Ectodermal cell (in vitro differentiated cells): ENCODE results near the gene MBNL2.

ENCODE experiments used
- H3K27ac ChIP-seq: 2 replicates; pipeline ENCODE4 v1.7.0; 2013; ENCODE audit warnings: mild to moderate bottlenecking, low read depth, low read length; ENCODE audit not compliant: insufficient read depth, poor library complexity, severe bottlenecking
- H3K27me3 ChIP-seq: 2 replicates; pipeline ENCODE4 v1.7.0; 2013; ENCODE audit warnings: mild to moderate bottlenecking, low read length; ENCODE audit not compliant: insufficient read depth, control insufficient read depth, poor library complexity, severe bottlenecking
- H3K36me3 ChIP-seq: one replicate; pipeline ENCODE4 v1.7.0; 2013; ENCODE audit warnings: low read length; ENCODE audit not compliant: control insufficient read depth, insufficient read depth
- H3K4me1 ChIP-seq: one replicate; pipeline ENCODE4 v1.7.0; 2013; ENCODE audit warnings: low read length; ENCODE audit not compliant: control insufficient read depth, insufficient read depth
- H3K4me3 ChIP-seq: 2 replicates; pipeline ENCODE4 v1.7.0; 2013; ENCODE audit warnings: low read depth, low read length, control low read depth; ENCODE audit not compliant: insufficient read depth
- H3K9me3 ChIP-seq: 2 replicates; pipeline ENCODE4 v1.7.0; 2013; ENCODE audit warnings: mild to moderate bottlenecking, low read length, moderate library complexity; ENCODE audit not compliant: control insufficient read depth
- WGBS, 2 experiments: methylation state at CpG; one replicate each; pipeline ENCODE4 v1.1.7; 2013; ENCODE audit warnings: missing lambda C conversion rate in 2 of 2; 5-methylcytosine and 5-hydroxymethylcytosine counted together

The MBNL2 gene

DNA sequence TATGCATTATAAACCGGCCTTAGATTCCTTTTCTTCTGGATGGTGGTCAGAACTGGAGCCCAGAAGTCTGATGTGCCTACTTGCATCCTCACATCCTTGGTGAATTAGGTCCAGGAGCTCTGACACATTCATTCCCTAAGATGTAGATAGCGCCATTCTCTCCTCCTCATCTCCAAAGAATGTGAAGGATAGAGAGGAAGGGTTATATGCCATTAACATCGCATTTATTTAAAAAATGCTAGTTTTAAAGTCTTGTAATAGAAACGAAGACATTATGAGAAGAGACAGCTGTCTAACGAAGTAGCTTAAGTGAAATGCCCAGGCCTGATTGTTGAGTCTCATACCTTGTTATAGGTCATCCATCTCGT is 9.7 kb downstream of the MBNL2 start:
- WGBS, 2 experiments, result 86 to 89% methylated on average over 4 to 6 of the region's 6 CpGs
- Histone ChIP-seq H3K4me3 (no peak overlapping the region), H3K36me3 (no peaks in the 10 kb centered on the region), H3K27ac (no peak overlapping the region), H3K9me3 (no peaks in the 10 kb centered on the region), H3K27me3 (peaks cover 31% of the 10 kb centered on the region), H3K4me1 (peaks cover 9% of the 10 kb centered on the region)

DNA sequence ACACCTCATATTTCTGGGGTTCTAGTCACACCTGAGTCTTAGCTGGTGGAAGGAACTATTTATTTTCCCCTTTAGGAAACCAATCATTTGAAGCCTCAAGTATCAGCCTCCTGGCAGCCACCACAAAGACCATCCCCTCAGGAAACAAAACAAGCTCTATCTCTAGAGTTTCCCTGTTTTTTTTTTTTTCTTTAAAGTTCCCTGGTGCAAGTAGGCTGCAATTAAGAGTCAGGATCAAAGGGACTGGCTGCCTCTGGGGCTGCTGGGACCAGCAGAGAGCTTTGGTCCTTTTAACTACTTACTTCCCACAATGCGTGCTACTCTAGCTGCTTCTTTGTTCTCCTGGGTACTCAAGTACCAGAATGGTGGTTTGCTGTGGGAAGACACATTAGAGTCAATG is 11.4 kb downstream of the MBNL2 start:
- H3K36me3 ChIP-seq, result no peaks in the 10 kb centered on the region
- peaks cover 7% of the 10 kb centered on the region for H3K4me1 ChIP-seq
- H3K4me3 ChIP-seq, result no peak overlapping the region
- H3K9me3 ChIP-seq, result no peaks in the 10 kb centered on the region
- 43% methylated on average over 1 of the region's 1 CpG for WGBS, 2 experiments
- peaks cover 19% of the 10 kb centered on the region for H3K27me3 ChIP-seq
- no peak overlapping the region for H3K27ac ChIP-seq

DNA sequence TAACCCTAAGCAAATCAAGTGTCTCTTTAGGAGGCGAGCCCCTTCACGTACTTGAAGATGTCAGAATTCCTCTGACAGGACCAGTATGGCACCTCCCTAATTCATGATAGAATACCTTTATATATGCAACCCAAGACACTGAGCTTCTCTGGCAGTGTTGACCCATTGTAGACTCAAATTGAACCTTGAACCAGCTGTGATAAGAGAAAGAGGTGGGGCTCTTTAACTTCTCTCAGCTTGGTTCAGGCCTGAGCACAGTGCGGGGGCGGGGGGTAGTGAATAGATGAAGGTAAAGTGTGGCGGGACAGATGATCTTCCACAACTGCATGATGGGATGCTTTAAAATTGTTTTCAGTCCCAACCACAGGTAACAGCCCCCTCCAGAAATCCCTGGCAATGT is 12.1 kb downstream of the MBNL2 start:
- Histone ChIP-seq H3K27me3 (peaks cover 11% of the 10 kb centered on the region), H3K4me3 (no peak overlapping the region), H3K27ac (no peak overlapping the region), H3K36me3 (no peaks in the 10 kb centered on the region), H3K4me1 (peaks cover 7% of the 10 kb centered on the region), H3K9me3 (no peaks in the 10 kb centered on the region)
- 89 to 92% methylated on average over 5 of the region's 5 CpGs for WGBS, 2 experiments

DNA sequence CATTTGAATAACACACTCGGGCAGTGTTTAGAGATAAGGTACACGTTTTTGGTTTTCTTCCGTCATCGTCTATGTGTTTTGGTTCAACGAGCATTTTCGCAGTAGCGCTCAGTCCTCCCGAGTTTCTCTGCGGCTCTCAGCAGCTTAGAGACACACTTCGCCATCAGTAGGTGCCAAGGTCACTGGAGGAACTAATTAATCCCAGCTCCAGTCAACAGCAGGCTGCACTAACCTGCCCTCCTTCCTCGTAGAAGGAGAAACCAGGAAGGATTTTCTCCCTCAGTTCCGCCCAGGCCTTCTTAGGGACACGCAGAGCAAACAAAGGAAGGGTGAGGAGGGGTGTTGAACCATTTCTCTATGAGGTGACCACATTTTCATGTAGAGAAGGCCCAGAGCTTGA is 12.6 kb downstream of the MBNL2 start:
- Histone ChIP-seq H3K9me3 (no peaks in the 10 kb centered on the region), H3K36me3 (no peaks in the 10 kb centered on the region), H3K4me1 (peaks cover 7% of the 10 kb centered on the region), H3K27ac (no peak overlapping the region), H3K27me3 (peaks cover 6% of the 10 kb centered on the region), H3K4me3 (no peak overlapping the region)
- 88 to 95% methylated on average over 12 to 13 of the region's 13 CpGs for WGBS, 2 experiments

DNA sequence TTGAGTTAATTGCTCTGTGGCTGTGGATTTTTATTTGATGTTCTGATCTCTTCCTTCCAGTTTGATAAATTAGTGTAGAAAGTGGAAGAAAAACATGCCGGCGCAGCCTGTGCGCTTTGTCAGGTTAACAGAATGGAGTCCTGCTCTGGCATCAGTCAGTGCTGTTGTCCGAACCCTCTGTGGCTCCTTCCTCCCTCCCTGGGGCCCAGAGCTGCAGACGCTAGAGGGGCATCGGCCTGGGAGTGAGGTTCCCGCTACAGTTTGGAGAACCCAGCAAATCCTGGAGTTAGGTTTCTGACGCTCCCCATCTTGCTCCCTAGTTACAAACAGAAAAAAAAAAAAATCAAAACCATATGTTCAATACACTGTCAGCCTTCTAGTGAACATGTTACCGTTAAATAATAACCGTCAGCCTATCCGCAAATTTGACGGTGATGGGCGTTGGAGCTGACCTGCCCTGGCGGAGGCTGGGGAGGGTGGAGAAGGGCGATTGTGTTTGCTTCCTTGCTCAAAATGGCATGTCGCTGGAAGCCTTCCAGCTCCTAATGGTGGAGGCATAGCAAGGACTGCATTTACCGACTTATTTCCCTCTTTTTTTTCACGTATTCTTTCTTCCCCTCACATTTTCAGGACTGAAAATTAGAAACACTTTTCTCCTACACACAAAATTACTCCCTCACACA is 13.6 kb downstream of the MBNL2 start:
- no peaks in the 10 kb centered on the region for H3K36me3 ChIP-seq
- peaks cover 4% of the 10 kb centered on the region for H3K27me3 ChIP-seq
- no peak overlapping the region for H3K4me3 ChIP-seq
- H3K27ac ChIP-seq, result no peak overlapping the region
- H3K4me1 ChIP-seq, result peaks cover 7% of the 10 kb centered on the region
- WGBS, 2 experiments, result 93 to 95% methylated on average over 18 of the region's 18 CpGs
- H3K9me3 ChIP-seq, result no peaks in the 10 kb centered on the region

DNA sequence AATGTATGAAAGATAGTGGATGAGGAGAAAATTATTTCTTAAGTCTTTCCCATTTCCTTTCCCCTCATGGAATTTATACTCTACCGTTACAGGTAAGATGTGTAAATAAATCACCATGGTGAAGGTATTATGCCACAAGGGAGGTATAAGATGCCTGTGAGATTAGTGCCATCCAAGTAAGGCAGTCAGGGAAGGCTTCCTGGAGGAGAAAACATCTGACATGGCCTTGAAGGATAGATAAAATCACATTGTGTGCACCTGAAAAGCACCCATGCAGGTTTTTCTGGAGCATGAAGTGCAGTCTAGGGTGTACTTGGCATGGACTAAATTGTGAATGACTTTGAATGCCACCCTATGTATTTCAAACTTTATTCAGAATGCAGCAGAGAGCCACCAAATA is 15.3 kb downstream of the MBNL2 start:
- 100% methylated on average over 1 of the region's 1 CpG for WGBS, 2 experiments
- no peaks in the 10 kb centered on the region for H3K9me3 ChIP-seq
- no peaks in the 10 kb centered on the region for H3K27me3 ChIP-seq
- H3K27ac ChIP-seq, result no peak overlapping the region
- H3K4me1 ChIP-seq, result peaks cover 7% of the 10 kb centered on the region
- no peak overlapping the region for H3K4me3 ChIP-seq
- H3K36me3 ChIP-seq, result no peaks in the 10 kb centered on the region

DNA sequence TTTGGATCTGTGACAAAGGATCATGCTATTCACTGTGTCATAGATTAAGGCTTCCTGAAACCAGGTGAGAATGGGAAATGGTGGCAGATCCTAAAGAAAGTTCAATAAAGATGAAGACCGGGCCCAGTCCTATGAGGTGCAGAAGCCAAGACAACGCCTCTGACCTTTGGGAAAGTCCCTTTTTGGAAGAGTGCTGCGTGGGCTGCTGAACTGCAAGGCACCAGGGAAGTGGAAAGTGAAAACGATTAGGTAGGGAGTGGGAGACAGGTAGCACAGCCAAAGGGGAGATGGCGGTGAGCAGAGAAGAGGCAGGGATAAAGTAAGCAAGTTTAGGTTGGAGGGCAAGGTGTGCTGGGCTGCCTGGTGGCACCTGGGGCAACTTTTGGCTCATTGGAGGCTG is 16.3 kb downstream of the MBNL2 start:
- 93% methylated on average over 5 of the region's 5 CpGs for WGBS, 2 experiments
- Histone ChIP-seq H3K4me1 (peaks cover 4% of the 10 kb centered on the region), H3K4me3 (no peak overlapping the region), H3K36me3 (no peaks in the 10 kb centered on the region), H3K27ac (no peak overlapping the region), H3K27me3 (no peaks in the 10 kb centered on the region), H3K9me3 (no peaks in the 10 kb centered on the region)

DNA sequence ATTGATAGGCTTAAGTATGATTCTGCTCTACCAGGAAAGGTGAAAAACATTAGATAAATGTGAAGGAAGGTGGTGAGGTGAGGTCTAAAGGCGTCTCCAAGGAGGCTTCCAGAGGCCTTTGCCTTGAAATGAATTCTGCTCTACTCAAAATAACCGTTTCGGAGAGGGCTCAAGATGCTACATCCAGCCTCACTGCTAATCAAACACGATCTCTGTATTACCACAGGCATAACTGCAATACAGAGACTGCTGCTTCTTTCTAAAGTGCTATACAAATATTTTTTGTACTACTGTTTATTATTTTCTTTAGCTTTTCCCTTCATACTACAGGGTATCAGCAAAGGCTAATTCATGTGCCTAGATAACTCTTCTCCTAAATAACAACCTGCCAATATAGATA is 16.8 kb downstream of the MBNL2 start:
- WGBS, 2 experiments, result 91 to 95% methylated on average over 4 of the region's 4 CpGs
- no peak overlapping the region for H3K27ac ChIP-seq
- no peaks in the 10 kb centered on the region for H3K9me3 ChIP-seq
- no peaks in the 10 kb centered on the region for H3K36me3 ChIP-seq
- no peaks in the 10 kb centered on the region for H3K27me3 ChIP-seq
- H3K4me1 ChIP-seq, result no peaks in the 10 kb centered on the region
- no peak overlapping the region for H3K4me3 ChIP-seq

DNA sequence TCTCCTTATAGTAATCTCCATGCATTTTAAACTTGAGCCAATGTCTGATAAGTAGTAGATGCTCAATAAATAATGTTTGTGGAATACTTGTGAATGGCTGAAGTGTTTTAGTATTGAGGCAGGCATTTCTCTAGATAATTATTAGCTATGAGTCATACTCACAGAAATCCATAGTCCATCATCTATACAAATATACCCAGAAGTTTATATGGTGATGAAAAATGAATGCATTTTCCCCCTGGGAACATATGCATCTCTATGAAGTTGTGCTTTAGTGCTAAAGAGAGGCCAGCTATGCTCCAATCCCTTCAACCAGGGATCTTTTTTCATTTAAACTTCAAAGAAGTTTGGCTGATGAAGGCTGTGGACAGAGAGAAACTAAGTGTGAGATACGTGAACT is 17.2 kb downstream of the MBNL2 start:
- H3K4me3 ChIP-seq, result no peak overlapping the region
- no peaks in the 10 kb centered on the region for H3K9me3 ChIP-seq
- H3K27me3 ChIP-seq, result no peaks in the 10 kb centered on the region
- H3K36me3 ChIP-seq, result no peaks in the 10 kb centered on the region
- 82 to 91% methylated on average over 1 of the region's 1 CpG for WGBS, 2 experiments
- H3K4me1 ChIP-seq, result peaks cover 2% of the 10 kb centered on the region
- H3K27ac ChIP-seq, result no peak overlapping the region

DNA sequence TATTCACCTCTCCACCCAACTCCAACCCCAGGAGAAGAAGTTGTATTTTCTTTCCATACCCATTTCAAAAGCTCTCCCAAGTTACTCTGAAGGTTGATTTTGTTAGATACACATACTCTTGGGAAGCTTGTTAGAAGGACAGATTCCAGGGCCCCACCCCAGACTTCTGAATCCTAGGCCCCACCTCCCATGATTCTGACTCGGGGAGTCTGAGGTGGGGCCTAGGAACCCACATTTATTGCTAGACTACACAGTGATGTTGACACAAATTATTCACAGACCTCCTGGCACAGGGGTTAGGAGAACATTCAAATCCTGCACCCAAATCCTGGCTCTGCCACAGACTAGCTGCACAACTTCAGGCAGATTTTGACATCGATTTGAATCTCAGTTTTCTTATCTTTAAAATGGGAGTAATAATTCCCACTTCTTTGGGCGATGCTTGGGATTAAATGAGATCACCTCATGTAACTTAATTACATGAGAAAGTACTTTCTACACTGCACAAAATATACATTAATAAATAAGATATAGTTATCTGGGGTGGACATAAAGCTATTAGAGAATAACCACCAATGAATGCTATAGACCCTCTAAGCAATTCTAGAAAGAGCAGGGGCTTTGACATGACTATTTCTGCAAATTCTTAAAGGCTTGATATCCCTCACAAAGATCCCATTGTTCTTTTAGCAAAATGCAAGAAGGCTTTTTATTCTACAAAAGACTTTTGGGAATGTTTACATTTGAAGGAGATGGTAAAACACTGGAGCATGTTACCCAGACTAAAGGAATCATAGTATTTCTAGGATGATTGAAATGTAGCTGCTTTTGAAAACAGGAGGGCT is 18.0 kb downstream of the MBNL2 start:
- peaks cover 2% of the 10 kb centered on the region for H3K4me1 ChIP-seq
- H3K36me3 ChIP-seq, result no peaks in the 10 kb centered on the region
- H3K4me3 ChIP-seq, result no peak overlapping the region
- H3K27ac ChIP-seq, result no peak overlapping the region
- H3K27me3 ChIP-seq, result no peaks in the 10 kb centered on the region
- no peaks in the 10 kb centered on the region for H3K9me3 ChIP-seq
- WGBS, 2 experiments, result 88 to 94% methylated on average over 1 to 2 of the region's 3 CpGs
